PC-3 (cell line): ENCODE results near the gene ADGRG6. TPM values are rescaled to one million over a fixed set of nuclear protein-coding genes. Genes with fewer than 3 reads are reported as not detected.

Experiments used
- ATAC-seq: fragments of 200-7000 bp; cut with Tn5 transposase; 2 replicates; pipeline ENCODE4 v1.9.1; 2020; ENCODE audit warnings: mild to moderate bottlenecking, moderate library complexity
- BruUV-seq: library from RNA; stranded (reverse); fragments of 400-500 nt; replicated peaks from 2 replicates; lab custom pipeline; 2021; lab: Mats Ljungman, UMichigan
- CTCF ChIA-PET: fragments of 300-600 bp; sonication (Branson Sonifier 250); formaldehyde crosslinking; loops from one replicate; lab custom pipeline; 2022; ENCODE audit warnings: antibody characterized with exemption; lab: Charles Lee
- POLR2A ChIA-PET: fragments of 300-600 bp; sonication (Branson Sonifier 250); formaldehyde crosslinking; loops from one replicate; lab custom pipeline; 2022; ENCODE audit warnings: antibody characterized with exemption; ENCODE audit not compliant: unreplicated experiment; lab: Charles Lee
- DNase-seq: peaks from one replicate; pipeline ENCODE4 v3.0.0-alpha.2; 2015
- H2AFZ ChIP-seq: fragments of 300-600 bp; sonication (generic); 2 replicates; pipeline ENCODE4 v1.6.0; 2016; ENCODE audit warnings: antibody characterized with exemption, low read length
- H3F3A ChIP-seq: fragments of 300-600 bp; sonication (generic); one replicate; pipeline ENCODE4 v1.6.0; 2017; ENCODE audit warnings: antibody characterized with exemption, low read length, control low read depth, mild to moderate bottlenecking; ENCODE audit not compliant: unreplicated experiment
- H3K27ac ChIP-seq: fragments of 300-600 bp; sonication (generic); 2 replicates; pipeline ENCODE4 v1.5.1; 2016; ENCODE audit warnings: mild to moderate bottlenecking, low read length
- H3K27me3 ChIP-seq: fragments of 300-600 bp; sonication (generic); 2 replicates; pipeline ENCODE4 v1.6.1; 2016; ENCODE audit warnings: low read length, mixed read lengths
- H3K36me3 ChIP-seq: fragments of 300-600 bp; sonication (generic); 2 replicates; pipeline ENCODE4 v1.6.1; 2016; ENCODE audit warnings: low read depth, mixed run types, low read length, mixed read lengths
- H3K4me1 ChIP-seq: fragments of 300-600 bp; sonication (generic); 2 replicates; pipeline ENCODE4 v1.5.1; 2016; ENCODE audit warnings: low read length; ENCODE audit not compliant: insufficient read depth
- H3K4me2 ChIP-seq: fragments of 300-600 bp; sonication (generic); 2 replicates; pipeline ENCODE4 v1.6.0; 2016; ENCODE audit warnings: low read length
- H3K4me3 ChIP-seq: fragments of 300-600 bp; sonication (generic); 2 replicates; pipeline ENCODE4 v1.5.1; 2016; ENCODE audit warnings: mild to moderate bottlenecking, low read length, mixed read lengths
- H3K79me2 ChIP-seq: fragments of 300-600 bp; sonication (generic); 2 replicates; pipeline ENCODE4 v1.6.1; 2017; ENCODE audit warnings: low read length, mixed read lengths
- H3K9ac ChIP-seq: fragments of 300-600 bp; sonication (generic); 2 replicates; pipeline ENCODE4 v1.6.0; 2016; ENCODE audit warnings: mild to moderate bottlenecking, low read length
- H3K9me2 ChIP-seq: fragments of 300-600 bp; sonication (generic); replicated peaks from 2 replicates; pipeline ENCODE4 v1.6.1; 2016; ENCODE audit warnings: mixed run types, low read length, mixed read lengths
- H3K9me3 ChIP-seq: fragments of 300-600 bp; sonication (generic); 2 replicates; pipeline ENCODE4 v1.6.1; 2016; ENCODE audit warnings: low read length, mixed read lengths
- H4K20me1 ChIP-seq: fragments of 300-600 bp; sonication (generic); 2 replicates; pipeline ENCODE4 v1.6.1; 2016; ENCODE audit warnings: low read length, mixed read lengths
- CTCF ChIP-seq: fragments of 300-600 bp; sonication (generic); conservative IDR thresholded peaks from 2 replicates; pipeline ENCODE4 v1.5.1; 2017; ENCODE audit warnings: antibody characterized with exemption, low read depth, mild to moderate bottlenecking, low read length
- EZH2 ChIP-seq: fragments of 300-600 bp; sonication (generic); IDR thresholded peaks from one replicate; pipeline ENCODE4 v1.6.1; 2017; ENCODE audit warnings: antibody characterized with exemption, mild to moderate bottlenecking, low read length; ENCODE audit not compliant: unreplicated experiment
- EZH2phosphoT487 ChIP-seq: fragments of 300-600 bp; sonication (generic); IDR thresholded peaks from 2 replicates; pipeline ENCODE4 v1.6.1; 2018; ENCODE audit warnings: mild to moderate bottlenecking, antibody characterized with exemption, low read length, borderline replicate concordance
- intact Hi-C: fragments of 100-400 bp; cut with micrococcal nuclease; formaldehyde crosslinking; loops from 2 replicates; pipeline ENCODE4 v1.9.0; 2023
- total RNA-seq: library from RNA; depleted of rRNA; stranded (reverse); fragments of >200 nt; gene quantifications from 2 replicates; pipeline ENCODE4 v1.2.3, GENCODE V29; 2014

ADGRG6 gene
- total RNA-seq, 1 experiment from 2014 or later: 73.2 TPM

- H3K27ac ChIP-seq: 0 out of 2 replicates have a peak overlapping the region, but pooled peaks have one; percentile 8
- H3K9ac ChIP-seq: no peak overlapping the region
- TF ChIP-seq EZH2phosphoT487: no peak
- no peak for TF ChIP-seq EZH2
- TF ChIP-seq CTCF: no peak
- BruUV-seq: no TSS peak
- no peaks in the 10 kb centered on the region for H3K27me3 ChIP-seq
- H3K4me1 ChIP-seq: peaks cover 15% of the 10 kb centered on the region
- ATAC-seq (no peak), DNase-seq (no peak)
- POLR2A ChIA-PET: no interaction called here
- H3K4me2 ChIP-seq: no peak overlapping the region
- H3K9me3 ChIP-seq: no peaks in the 10 kb centered on the region
- intact Hi-C loops: loop anchor here (1.0 kb wide), 1 partner anchor 28 kb away; no protein-coding TSS in a partner anchor
- no peak overlapping the region for H2AFZ ChIP-seq
- H4K20me1 ChIP-seq: no peaks in the 10 kb centered on the region
- CTCF ChIA-PET: no interaction called here
- H3K4me3 ChIP-seq: no peak overlapping the region
- H3K79me2 ChIP-seq: peaks cover 83% of the 10 kb centered on the region
- peaks cover 15% of the 10 kb centered on the region for H3K36me3 ChIP-seq
- H3F3A ChIP-seq: no peaks in the 10 kb centered on the region
- no peaks in the 10 kb centered on the region for H3K9me2 ChIP-seq
Observed at GRCh38 chr6:142367501-142368018, 65.8 kb downstream of the ADGRG6 start.

GRCh38 chr6:142369266-142369665 is 67.5 kb downstream of the ADGRG6 start:
- POLR2A ChIA-PET: no interaction called here

More at GRCh38 chr6:142369266-142369665, 67.5 kb downstream of the ADGRG6 start:
- Histone ChIP-seq H3K79me2 (peaks cover 83% of the 10 kb centered on the region), H3K9me2 (no peaks in the 10 kb centered on the region), H3K9ac (no peak overlapping the region), H3K4me3 (no peak overlapping the region), H3F3A (peaks cover 4% of the 10 kb centered on the region), H3K27ac (peak overlapping the region; percentile 100; the same call in 1 of the 2 replicates), H3K4me1 (peaks cover 32% of the 10 kb centered on the region), H2AFZ (no peak overlapping the region), H3K36me3 (peaks cover 15% of the 10 kb centered on the region), H3K9me3 (no peaks in the 10 kb centered on the region), H4K20me1 (no peaks in the 10 kb centered on the region), H3K27me3 (no peaks in the 10 kb centered on the region), H3K4me2 (no peak overlapping the region)
- CTCF ChIA-PET: no interaction called here
- TF ChIP-seq EZH2phosphoT487: no peak
- no peak for TF ChIP-seq CTCF
- TF ChIP-seq EZH2: no peak
- no peak for DNase-seq
- intact Hi-C loops: no loop called here
- BruUV-seq: no TSS peak
- no peak for ATAC-seq
